ENCODE results near the gene COL9A3.

DNA sequence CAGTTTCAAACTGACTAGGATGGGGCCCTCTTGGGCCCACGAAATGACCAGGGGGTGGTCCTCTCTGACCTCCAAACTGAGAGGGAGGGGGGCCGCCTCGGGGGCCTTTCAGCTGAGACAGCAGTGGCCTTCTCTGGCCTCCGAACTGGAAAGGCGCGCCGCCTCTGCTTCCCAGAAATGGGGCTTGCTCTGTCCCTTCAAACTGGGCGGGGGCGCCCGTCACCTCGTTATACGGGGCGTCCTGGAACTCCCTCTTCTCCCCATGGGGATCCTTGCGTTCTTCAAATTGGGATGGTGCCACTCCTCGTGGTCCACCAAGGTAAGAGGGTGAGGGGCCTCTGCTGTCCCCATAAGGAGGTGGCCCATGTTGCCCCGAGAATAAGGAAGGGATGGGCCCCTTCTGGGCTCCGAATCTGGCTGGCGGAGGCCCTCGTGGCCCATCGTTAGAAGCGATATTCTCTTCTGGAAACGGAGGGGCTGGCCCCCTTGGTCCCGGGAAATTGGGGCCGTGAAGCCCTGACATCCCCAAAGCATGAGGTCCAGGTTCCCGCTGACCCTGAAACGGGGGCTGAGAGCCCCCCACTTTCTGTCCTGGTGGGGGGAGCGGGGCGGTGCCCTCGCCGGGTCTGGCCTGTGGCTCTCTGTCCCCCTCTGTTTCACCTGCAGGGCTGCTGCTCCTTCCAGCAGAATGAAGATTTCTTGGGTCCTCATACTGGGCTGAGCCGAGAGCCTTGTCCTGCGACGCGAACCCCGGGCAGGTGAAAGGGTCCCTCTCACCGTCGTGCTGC, 63.5 kb downstream of the COL9A3 start:
- TF ChIP-seq POLR2A (IDR thresholded peaks at IDR 0.05; ENCODE audit: low read depth, low read length), result no peak
- TF ChIP-seq TAF1 (IDR thresholded peaks at IDR 0.05; ENCODE audit: borderline replicate concordance, low read depth, low read length), result no peak
- no peak for TF ChIP-seq POLR2AphosphoS5 (IDR thresholded peaks at IDR 0.05; ENCODE audit: low read depth, low read length)

Measured in GM12892 (cell line).